ENCODE results near the gene NR3C2.

DNA sequence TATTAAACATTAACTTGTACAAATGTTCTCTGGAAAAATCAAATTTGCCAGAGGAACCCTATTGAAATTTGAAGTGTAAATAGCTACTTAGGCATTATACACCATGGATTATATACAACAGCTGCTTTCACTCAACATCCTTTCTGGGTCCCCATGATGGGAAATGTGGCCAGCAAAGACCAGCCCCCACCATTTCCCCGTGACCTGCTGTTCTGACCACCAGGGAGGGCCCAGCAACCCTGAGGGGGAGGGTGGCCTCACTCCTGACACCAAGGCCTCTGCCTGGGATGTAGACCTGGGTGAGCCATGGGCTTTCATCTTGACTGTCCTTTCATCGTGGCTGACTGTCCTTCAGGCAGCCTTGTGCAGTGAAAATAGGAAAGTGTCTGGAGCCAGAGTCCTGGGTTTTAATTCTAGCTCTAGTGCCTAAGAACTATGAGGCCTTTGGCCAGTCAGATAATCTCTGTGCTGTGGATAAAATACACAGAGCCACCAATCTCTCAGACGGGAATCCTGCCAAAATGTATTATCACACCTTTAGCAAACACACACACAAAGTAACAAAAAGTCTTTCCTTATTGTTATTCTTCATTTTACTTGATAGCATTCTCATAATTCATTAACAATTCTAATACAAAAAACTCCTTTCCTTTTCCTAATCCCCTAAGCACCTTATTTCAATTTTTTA is 45.1 kb downstream of the NR3C2 start:
- TF ChIP-seq, protein P1, sequence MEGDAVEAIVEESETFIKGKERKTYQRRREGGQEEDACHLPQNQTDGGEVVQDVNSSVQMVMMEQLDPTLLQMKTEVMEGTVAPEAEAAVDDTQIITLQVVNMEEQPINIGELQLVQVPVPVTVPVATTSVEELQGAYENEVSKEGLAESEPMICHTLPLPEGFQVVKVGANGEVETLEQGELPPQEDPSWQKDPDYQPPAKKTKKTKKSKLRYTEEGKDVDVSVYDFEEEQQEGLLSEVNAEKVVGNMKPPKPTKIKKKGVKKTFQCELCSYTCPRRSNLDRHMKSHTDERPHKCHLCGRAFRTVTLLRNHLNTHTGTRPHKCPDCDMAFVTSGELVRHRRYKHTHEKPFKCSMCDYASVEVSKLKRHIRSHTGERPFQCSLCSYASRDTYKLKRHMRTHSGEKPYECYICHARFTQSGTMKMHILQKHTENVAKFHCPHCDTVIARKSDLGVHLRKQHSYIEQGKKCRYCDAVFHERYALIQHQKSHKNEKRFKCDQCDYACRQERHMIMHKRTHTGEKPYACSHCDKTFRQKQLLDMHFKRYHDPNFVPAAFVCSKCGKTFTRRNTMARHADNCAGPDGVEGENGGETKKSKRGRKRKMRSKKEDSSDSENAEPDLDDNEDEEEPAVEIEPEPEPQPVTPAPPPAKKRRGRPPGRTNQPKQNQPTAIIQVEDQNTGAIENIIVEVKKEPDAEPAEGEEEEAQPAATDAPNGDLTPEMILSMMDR (IDR thresholded peaks at IDR 0.05 in 2 of 3, conservative IDR thresholded peaks at IDR 0.05 in 1 of 3; ENCODE audit: borderline replicate concordance in 1 of 3, insufficient read depth in 1 of 3, low read depth in 2 of 3, low read length in 2 of 3) = no peak
- TF ChIP-seq EZH2phosphoT487 (IDR thresholded peaks at IDR 0.05; ENCODE audit: borderline replicate concordance) = no peak
- TF ChIP-seq, protein P2, sequence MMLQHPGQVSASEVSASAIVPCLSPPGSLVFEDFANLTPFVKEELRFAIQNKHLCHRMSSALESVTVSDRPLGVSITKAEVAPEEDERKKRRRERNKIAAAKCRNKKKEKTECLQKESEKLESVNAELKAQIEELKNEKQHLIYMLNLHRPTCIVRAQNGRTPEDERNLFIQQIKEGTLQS (IDR thresholded peaks at IDR 0.05) = no peak
- TF ChIP-seq, protein P3, sequence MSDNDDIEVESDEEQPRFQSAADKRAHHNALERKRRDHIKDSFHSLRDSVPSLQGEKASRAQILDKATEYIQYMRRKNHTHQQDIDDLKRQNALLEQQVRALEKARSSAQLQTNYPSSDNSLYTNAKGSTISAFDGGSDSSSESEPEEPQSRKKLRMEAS (IDR thresholded peaks at IDR 0.05) = no peak
- TF ChIP-seq EZH2 (IDR thresholded peaks at IDR 0.05) = no peak
- TF ChIP-seq POLR2A (IDR thresholded peaks at IDR 0.05; ENCODE audit: borderline replicate concordance, extremely low read depth, insufficient read depth, insufficient read length) = no peak
- no peak for TF ChIP-seq POLR2AphosphoS5 (IDR thresholded peaks at IDR 0.05; ENCODE audit: low read depth, low read length)
- TF ChIP-seq, protein P4, sequence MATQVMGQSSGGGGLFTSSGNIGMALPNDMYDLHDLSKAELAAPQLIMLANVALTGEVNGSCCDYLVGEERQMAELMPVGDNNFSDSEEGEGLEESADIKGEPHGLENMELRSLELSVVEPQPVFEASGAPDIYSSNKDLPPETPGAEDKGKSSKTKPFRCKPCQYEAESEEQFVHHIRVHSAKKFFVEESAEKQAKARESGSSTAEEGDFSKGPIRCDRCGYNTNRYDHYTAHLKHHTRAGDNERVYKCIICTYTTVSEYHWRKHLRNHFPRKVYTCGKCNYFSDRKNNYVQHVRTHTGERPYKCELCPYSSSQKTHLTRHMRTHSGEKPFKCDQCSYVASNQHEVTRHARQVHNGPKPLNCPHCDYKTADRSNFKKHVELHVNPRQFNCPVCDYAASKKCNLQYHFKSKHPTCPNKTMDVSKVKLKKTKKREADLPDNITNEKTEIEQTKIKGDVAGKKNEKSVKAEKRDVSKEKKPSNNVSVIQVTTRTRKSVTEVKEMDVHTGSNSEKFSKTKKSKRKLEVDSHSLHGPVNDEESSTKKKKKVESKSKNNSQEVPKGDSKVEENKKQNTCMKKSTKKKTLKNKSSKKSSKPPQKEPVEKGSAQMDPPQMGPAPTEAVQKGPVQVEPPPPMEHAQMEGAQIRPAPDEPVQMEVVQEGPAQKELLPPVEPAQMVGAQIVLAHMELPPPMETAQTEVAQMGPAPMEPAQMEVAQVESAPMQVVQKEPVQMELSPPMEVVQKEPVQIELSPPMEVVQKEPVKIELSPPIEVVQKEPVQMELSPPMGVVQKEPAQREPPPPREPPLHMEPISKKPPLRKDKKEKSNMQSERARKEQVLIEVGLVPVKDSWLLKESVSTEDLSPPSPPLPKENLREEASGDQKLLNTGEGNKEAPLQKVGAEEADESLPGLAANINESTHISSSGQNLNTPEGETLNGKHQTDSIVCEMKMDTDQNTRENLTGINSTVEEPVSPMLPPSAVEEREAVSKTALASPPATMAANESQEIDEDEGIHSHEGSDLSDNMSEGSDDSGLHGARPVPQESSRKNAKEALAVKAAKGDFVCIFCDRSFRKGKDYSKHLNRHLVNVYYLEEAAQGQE (IDR thresholded peaks at IDR 0.05; ENCODE audit: low read depth) = no peak
- TF ChIP-seq JUND (IDR thresholded peaks at IDR 0.05) = no peak
- TF ChIP-seq, protein P5, sequence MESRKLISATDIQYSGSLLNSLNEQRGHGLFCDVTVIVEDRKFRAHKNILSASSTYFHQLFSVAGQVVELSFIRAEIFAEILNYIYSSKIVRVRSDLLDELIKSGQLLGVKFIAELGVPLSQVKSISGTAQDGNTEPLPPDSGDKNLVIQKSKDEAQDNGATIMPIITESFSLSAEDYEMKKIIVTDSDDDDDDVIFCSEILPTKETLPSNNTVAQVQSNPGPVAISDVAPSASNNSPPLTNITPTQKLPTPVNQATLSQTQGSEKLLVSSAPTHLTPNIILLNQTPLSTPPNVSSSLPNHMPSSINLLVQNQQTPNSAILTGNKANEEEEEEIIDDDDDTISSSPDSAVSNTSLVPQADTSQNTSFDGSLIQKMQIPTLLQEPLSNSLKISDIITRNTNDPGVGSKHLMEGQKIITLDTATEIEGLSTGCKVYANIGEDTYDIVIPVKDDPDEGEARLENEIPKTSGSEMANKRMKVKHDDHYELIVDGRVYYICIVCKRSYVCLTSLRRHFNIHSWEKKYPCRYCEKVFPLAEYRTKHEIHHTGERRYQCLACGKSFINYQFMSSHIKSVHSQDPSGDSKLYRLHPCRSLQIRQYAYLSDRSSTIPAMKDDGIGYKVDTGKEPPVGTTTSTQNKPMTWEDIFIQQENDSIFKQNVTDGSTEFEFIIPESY (IDR thresholded peaks at IDR 0.05; ENCODE audit: extremely low read depth, insufficient replicate concordance, low read length) = no peak
